Measurements from ENCODE around the gene DTX2.

DNA sequence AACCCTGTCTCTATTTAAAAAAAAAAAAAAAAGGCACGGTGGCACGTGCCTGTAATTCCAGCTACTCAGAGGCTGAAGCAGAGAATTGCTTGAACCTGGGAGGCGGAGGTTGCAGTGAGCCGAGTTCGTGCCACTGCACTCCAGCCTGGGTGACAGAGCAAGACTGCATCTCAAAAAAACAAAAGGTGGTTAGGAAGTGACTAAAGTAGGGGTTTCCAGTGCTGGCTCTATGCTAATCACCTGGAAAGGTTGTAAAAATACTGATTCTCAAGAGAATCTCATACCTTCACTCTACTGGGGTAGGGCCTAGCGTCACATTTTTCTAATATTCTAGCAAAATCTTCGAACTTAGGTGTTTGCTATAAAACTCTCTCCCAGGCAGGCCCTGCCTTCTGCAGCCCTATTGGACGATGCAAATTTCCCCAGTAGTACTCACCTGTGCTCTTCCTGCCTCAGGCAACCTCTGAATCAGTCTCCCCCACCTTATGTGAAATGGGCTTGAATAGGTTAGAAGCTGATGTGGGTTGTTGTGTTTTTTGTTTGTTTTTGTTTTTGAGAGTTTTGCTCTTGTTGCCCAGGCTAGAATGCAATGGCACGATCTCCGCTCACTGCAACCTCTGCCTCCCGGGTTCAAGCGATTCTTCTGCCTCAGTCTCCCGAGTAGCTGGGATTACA lies 33.2 kb upstream of the DTX2 start:
- TF ChIP-seq MXI1 (IDR thresholded peaks at IDR 0.05; ENCODE audit: borderline replicate concordance, low read depth, low read length) (no peak), CEBPB (IDR thresholded peaks at IDR 0.05; ENCODE audit: low read depth, low read length) (no peak)

Measured in IMR-90 (cell line).